ENCODE results near the gene ADH7. TPM values are rescaled to one million over a fixed set of nuclear protein-coding genes. Genes with fewer than 3 reads are reported as not detected.

ADH7 gene
- total and polyA plus RNA-seq, 2 donors (not counting 1 experiment from before 2014, with no cell fraction given) = 0.17 TPM; not detected in 1

GRCh38 chr4:99457676-99458075 is 22.5 kb upstream of the ADH7 start:
- no peak overlapping the region for H3K4me3 ChIP-seq (replicated peaks in 1 of 4; ENCODE audit: control extremely low read depth in 1 of 4, insufficient read depth in 1 of 4, low read depth in 3 of 4, low read length in 4 of 4)
- H3K36me3 ChIP-seq (ENCODE audit: control insufficient read depth, insufficient read depth, low read length) = no peaks in the 10 kb centered on the region
- no peak overlapping the region for H3K27ac ChIP-seq (ENCODE audit: insufficient read depth, low read length)
- H3K9me3 ChIP-seq (ENCODE audit: control insufficient read depth, insufficient read depth, low read depth, low read length) = no peaks in the 10 kb centered on the region
- H3K4me1 ChIP-seq (ENCODE audit: control insufficient read depth, extremely low read depth, insufficient read depth, low read length) = no peaks in the 10 kb centered on the region
- no peak overlapping the region for H3K9ac ChIP-seq (ENCODE audit: insufficient read depth, low read length)
- no peak overlapping the region for H2AFZ ChIP-seq (ENCODE audit: low read length)
- no peaks in the 10 kb centered on the region for H3K79me2 ChIP-seq (ENCODE audit: control insufficient read depth, insufficient read depth, low read length)
- H4K20me1 ChIP-seq (ENCODE audit: control insufficient read depth, extremely low read depth, insufficient read depth, low read length) = no peaks in the 10 kb centered on the region
- no peak for DNase-seq (ENCODE audit: low read depth in 2 of 2)
- H3K27me3 ChIP-seq (ENCODE audit: control insufficient read depth, insufficient read depth, low read length) = peaks cover 4% of the 10 kb centered on the region
- H3K4me2 ChIP-seq (ENCODE audit: extremely low read depth, insufficient read depth, low read length) = no peak overlapping the region
- TF ChIP-seq CTCF (conservative IDR thresholded peaks at IDR 0.05 in 1 of 2, IDR thresholded peaks at IDR 0.05 in 1 of 2; ENCODE audit: low read depth in 1 of 2, low read length in 2 of 2) = no peak
- no peak for TF ChIP-seq EZH2 (IDR thresholded peaks at IDR 0.05; ENCODE audit: low read length, missing control alignments)

- H4K20me1 ChIP-seq (ENCODE audit: control insufficient read depth, extremely low read depth, insufficient read depth, low read length) = no peaks in the 10 kb centered on the region
- H3K36me3 ChIP-seq (ENCODE audit: control insufficient read depth, insufficient read depth, low read length) = no peaks in the 10 kb centered on the region
- H3K4me1 ChIP-seq (ENCODE audit: control insufficient read depth, extremely low read depth, insufficient read depth, low read length) = no peaks in the 10 kb centered on the region
- no peaks in the 10 kb centered on the region for H3K79me2 ChIP-seq (ENCODE audit: control insufficient read depth, insufficient read depth, low read length)
- DNase-seq (ENCODE audit: low read depth in 2 of 2) = peak in 1 of 2 donors; percentile 30
- H3K9ac ChIP-seq (ENCODE audit: insufficient read depth, low read length) = no peak overlapping the region
- no peak for TF ChIP-seq EZH2 (IDR thresholded peaks at IDR 0.05; ENCODE audit: low read length, missing control alignments)
- peak; percentile 22 to 33 for TF ChIP-seq CTCF (conservative IDR thresholded peaks at IDR 0.05 in 1 of 2, IDR thresholded peaks at IDR 0.05 in 1 of 2; ENCODE audit: low read depth in 1 of 2, low read length in 2 of 2)
- H3K27ac ChIP-seq (ENCODE audit: insufficient read depth, low read length) = no peak overlapping the region
- H2AFZ ChIP-seq (ENCODE audit: low read length) = no peak overlapping the region
- H3K9me3 ChIP-seq (ENCODE audit: control insufficient read depth, insufficient read depth, low read depth, low read length) = no peaks in the 10 kb centered on the region
- no peak overlapping the region for H3K4me3 ChIP-seq (replicated peaks in 1 of 4; ENCODE audit: control extremely low read depth in 1 of 4, insufficient read depth in 1 of 4, low read depth in 3 of 4, low read length in 4 of 4)
- no peak overlapping the region for H3K4me2 ChIP-seq (ENCODE audit: extremely low read depth, insufficient read depth, low read length)
- peaks cover 4% of the 10 kb centered on the region for H3K27me3 ChIP-seq (ENCODE audit: control insufficient read depth, insufficient read depth, low read length)
These were observed 22.1 kb upstream of the ADH7 start for GRCh38 chr4:99457270-99457669.

GRCh38 chr4:99447513-99447912 is 12.4 kb upstream of the ADH7 start:
- TF ChIP-seq CTCF (conservative IDR thresholded peaks at IDR 0.05 in 1 of 2, IDR thresholded peaks at IDR 0.05 in 1 of 2; ENCODE audit: low read depth in 1 of 2, low read length in 2 of 2) = no peak
- TF ChIP-seq EZH2 (IDR thresholded peaks at IDR 0.05; ENCODE audit: low read length, missing control alignments) = no peak
- no peak overlapping the region for H2AFZ ChIP-seq (ENCODE audit: low read length)
- no peaks in the 10 kb centered on the region for H4K20me1 ChIP-seq (ENCODE audit: control insufficient read depth, extremely low read depth, insufficient read depth, low read length)
- no peak overlapping the region for H3K4me2 ChIP-seq (ENCODE audit: extremely low read depth, insufficient read depth, low read length)
- H3K9ac ChIP-seq (ENCODE audit: insufficient read depth, low read length) = no peak overlapping the region
- DNase-seq (ENCODE audit: low read depth in 2 of 2) = no peak
- H3K4me1 ChIP-seq (ENCODE audit: control insufficient read depth, extremely low read depth, insufficient read depth, low read length) = no peaks in the 10 kb centered on the region
- no peak overlapping the region for H3K4me3 ChIP-seq (replicated peaks in 1 of 4; ENCODE audit: control extremely low read depth in 1 of 4, insufficient read depth in 1 of 4, low read depth in 3 of 4, low read length in 4 of 4)
- no peaks in the 10 kb centered on the region for H3K9me3 ChIP-seq (ENCODE audit: control insufficient read depth, insufficient read depth, low read depth, low read length)
- H3K79me2 ChIP-seq (ENCODE audit: control insufficient read depth, insufficient read depth, low read length) = no peaks in the 10 kb centered on the region
- H3K27ac ChIP-seq (ENCODE audit: insufficient read depth, low read length) = no peak overlapping the region
- no peaks in the 10 kb centered on the region for H3K27me3 ChIP-seq (ENCODE audit: control insufficient read depth, insufficient read depth, low read length)
- no peaks in the 10 kb centered on the region for H3K36me3 ChIP-seq (ENCODE audit: control insufficient read depth, insufficient read depth, low read length)
